NCI-H2227 (cell line): ENCODE results near the gene ATP5F1D.
A peak's percentile ranks its signal among the peaks of the same experiment; 100 is the strongest.
"Not testable (repeated sequence)": the region's sequence is repeated elsewhere in the genome, so short reads cannot be mapped to it uniquely, and the experiment has no call there.

ENCODE experiments used
- DNase-seq: peaks from one replicate; lab custom pipeline; 2025; ENCODE audit not compliant: unreplicated experiment; lab: John Stamatoyannopoulos, UW

The ATP5F1D gene

DNA sequence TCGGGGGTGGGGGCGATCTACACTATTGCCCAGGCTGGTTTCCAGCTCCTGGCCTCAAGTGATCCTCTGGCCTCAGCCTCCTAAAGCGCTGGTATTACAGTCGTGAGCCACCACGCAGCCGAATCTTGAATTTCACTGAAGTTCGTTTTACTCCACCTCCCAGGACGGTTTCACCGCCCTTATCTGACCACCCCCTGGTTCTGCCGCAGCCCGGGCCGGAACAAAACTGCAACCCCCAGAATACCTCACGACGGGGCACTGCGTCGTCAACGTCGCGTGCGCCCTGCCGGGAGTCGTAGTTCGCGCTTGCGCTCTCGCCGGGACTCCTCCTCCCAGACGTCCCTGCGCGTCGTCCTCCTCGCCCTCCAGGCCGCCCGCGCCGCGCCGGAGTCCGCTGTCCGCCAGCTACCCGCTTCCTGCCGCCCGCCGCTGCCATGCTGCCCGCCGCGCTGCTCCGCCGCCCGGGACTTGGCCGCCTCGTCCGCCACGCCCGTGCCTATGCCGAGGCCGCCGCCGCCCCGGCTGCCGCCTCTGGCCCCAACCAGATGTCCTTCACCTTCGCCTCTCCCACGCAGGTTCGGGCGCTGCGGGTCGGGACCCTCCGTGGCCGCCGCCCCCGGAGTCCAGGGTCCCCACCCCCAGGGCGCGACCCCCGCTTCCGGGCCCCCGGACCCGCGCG, at the start of gene ATP5F1D:
Gene ATP5F1D, plus strand, starts transcription at position 335 of the 679 bp plus-strand sequence. Its CDS starts 100 bp downstream, at position 435.
- peak; percentile 95 for DNase-seq

DNA sequence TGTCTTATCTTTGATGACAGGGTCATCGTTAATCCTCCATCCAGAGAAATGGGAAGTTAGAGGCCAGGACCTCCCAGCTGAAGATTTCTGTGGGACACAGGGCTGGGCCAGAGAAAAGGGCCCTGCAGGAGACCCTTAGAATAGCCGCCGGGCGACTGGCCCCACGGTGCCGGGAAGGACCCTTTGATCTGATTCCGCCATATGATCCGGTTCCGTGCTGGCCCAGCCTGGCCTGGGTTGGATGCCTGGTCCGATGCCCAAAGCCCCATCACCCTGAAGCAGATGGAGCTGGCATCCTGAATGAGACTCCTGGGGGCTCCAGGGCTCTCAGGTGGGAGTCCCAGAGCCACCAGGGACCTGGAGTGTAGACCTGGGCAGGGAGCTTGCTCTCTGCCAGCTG, 42.0 kb upstream of the ATP5F1D start:
- DNase-seq: no peak

DNA sequence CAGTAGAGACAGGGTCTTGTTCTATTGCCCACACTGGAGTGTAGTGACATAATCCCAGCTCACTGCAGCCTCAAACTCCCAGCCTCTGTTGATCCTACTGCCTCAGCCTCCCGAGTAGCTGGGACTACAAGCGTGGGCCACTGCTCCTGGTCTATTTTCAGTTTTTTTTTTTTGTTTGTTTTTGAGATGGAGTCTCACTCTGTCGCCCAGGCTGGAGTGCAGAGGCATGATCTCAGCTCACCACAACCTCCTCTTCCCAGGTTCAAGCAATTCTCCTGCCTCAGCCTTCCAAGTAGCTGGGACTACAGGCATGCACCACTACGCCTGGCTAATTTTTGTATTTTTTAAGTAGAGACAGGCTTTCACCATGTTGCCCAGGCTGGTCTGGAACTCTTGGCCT, 40.9 kb upstream of the ATP5F1D start:
- DNase-seq: not testable (repeated sequence)

DNA sequence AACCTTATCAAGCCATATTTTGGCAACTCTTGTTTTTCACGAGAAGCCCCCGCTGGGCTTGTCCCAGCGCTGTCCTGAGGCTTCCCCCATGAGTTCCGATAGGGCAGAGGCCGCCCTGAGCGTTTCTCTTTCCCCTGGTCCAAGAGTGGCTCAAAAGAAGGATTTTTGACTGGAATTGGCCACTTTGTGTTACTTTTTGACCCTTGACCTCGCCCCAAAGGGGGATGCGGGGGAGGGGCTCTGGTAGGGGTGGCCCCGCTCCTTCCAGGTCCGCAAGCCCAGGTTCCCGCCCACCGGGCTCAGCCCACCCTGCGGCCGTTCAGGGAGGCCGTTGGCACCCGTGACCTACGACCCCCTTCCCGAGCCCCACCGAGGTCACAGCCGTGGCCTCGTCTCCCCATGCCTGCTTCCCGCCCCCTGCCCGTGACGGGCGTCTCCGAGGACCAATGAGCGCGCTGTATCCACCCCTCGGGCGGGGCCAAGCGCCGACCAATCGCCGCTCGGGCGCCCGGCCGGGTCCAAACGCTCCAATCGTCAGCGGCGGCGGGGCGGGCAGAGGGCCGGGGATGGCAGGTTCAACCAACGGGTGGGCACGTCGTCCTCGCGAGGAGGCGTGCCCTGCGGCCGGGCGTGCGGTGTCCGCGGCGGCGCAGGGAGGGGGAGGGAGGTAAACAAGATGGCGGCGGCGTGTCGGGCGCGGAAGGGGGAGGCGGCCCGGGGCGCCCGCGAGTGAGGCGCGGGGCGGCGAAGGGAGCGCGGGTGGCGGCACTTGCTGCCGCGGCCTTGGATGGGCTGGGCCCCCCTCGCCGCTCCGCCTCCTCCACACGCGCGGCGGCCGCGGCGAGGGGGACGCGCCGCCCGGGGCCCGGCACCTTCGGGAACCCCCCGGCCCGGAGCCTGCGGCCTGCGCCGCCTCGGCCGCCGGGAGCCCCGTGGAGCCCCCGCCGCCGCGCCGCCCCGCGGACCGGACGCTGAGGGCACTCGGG, 36.1 kb upstream of the ATP5F1D start, which contains the start of gene STK11:
Gene STK11, plus strand, starts transcription at position 665 of the 986 bp plus-strand sequence. CDS start 1,136 bp downstream, outside the sequence.
- peak; percentile 97 for DNase-seq

DNA sequence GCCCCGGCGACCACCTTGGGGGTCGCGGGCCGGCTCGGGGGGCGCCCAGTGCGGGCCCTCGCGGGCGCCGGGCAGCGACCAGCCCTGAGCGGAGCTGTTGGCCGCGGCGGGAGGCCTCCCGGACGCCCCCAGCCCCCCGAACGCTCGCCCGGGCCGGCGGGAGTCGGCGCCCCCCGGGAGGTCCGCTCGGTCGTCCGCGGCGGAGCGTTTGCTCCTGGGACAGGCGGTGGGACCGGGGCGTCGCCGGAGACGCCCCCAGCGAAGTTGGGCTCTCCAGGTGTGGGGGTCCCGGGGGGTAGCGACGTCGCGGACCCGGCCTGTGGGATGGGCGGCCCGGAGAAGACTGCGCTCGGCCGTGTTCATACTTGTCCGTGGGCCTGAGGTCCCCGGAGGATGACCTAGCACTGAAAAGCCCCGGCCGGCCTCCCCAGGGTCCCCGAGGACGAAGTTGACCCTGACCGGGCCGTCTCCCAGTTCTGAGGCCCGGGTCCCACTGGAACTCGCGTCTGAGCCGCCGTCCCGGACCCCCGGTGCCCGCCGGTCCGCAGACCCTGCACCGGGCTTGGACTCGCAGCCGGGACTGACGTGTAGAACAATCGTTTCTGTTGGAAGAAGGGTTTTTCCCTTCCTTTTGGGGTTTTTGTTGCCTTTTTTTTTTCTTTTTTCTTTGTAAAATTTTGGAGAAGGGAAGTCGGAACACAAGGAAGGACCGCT, 35.2 kb upstream of the ATP5F1D start:
- DNase-seq: no peak

DNA sequence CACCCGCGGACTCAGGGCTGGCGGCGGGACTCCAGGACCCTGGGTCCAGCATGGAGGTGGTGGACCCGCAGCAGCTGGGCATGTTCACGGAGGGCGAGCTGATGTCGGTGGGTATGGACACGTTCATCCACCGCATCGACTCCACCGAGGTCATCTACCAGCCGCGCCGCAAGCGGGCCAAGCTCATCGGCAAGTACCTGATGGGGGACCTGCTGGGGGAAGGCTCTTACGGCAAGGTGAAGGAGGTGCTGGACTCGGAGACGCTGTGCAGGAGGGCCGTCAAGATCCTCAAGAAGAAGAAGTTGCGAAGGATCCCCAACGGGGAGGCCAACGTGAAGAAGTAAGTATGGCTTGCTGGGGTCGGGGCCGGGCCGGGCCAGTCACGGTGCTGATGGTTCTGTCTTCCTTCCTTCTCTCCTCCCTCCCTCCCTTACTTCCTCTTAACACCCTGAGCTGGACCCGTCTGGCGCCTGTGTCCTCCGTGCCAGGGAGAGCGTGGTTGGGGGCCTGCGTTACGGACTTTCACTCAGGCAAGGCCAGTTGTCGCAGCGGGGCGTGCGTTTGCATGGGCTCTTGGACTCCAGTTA, 34.6 kb upstream of the ATP5F1D start:
- no peak for DNase-seq

DNA sequence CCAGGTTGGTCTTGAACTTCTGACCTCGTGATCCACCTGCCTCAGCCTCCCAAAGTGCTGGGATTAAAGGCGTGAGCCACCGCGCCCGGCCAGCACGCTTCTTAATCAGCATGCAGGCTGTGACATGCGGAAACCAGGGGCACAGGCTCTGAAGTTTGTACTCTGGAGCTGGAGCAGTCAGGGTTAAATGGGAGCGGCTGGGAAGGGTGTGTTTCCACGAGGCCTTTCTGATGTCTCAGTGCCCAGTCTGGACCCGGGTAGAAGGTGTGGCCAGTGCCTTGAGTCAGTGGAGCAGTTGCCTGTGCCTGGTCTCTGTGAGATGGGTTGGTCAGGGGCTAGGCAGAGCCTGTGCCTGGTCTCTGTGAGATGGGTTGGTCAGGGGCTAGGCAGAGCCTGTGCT, 32.7 kb upstream of the ATP5F1D start:
- DNase-seq: not testable (repeated sequence)

DNA sequence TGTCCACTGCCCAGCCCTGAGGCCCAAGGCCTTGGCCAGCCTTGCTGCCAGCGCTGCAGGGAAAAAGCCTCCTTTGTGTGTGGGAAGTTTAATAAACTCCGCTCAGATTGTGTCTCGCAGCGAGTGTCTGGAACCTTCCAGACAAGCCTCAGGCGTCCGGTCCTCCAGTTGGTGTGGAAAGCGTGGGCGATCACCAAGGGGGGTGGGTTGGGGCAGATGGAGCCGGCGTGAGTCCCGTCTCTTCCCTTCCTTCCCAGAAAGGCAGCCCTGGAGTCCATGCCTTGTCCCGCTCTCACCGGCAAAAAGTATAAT, 31.4 kb upstream of the ATP5F1D start:
- no peak for DNase-seq

DNA sequence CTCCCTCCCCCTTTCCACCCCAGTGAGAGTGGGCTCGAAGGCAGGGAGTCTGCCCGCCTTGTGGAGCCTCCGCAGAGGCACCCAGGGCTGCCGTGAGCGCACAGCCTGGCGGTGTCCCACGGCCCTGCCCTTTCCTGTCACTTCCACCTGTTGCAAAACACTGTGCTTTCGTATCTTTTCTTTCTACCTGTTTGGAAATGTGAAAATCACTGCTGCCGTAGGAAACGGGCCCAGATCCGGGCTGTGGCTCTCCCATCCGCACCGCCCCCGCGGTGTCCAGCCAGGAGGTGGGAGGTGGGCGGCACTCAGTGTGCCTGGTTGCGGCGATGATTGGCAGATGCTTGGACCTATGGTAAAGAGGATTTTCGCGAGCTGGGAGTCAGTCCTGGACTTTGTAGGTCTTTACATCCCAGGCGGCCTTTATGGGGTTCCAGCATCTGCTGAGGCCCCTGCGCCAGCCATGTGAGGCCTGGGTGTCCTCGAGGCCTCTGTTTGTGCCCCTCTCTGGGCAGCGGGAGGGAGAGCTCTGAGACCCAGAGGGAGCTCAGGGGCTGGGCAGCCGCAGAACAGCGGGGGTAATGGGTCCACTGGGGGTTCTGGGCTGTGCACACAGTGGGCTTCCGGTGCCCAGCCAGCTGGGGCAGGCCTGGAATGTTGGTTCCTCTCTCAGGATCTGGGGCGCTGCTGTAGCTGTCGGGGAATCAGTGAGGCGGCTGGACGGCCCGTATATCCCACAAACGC, 29.9 kb upstream of the ATP5F1D start:
- DNase-seq: peak; percentile 30

DNA sequence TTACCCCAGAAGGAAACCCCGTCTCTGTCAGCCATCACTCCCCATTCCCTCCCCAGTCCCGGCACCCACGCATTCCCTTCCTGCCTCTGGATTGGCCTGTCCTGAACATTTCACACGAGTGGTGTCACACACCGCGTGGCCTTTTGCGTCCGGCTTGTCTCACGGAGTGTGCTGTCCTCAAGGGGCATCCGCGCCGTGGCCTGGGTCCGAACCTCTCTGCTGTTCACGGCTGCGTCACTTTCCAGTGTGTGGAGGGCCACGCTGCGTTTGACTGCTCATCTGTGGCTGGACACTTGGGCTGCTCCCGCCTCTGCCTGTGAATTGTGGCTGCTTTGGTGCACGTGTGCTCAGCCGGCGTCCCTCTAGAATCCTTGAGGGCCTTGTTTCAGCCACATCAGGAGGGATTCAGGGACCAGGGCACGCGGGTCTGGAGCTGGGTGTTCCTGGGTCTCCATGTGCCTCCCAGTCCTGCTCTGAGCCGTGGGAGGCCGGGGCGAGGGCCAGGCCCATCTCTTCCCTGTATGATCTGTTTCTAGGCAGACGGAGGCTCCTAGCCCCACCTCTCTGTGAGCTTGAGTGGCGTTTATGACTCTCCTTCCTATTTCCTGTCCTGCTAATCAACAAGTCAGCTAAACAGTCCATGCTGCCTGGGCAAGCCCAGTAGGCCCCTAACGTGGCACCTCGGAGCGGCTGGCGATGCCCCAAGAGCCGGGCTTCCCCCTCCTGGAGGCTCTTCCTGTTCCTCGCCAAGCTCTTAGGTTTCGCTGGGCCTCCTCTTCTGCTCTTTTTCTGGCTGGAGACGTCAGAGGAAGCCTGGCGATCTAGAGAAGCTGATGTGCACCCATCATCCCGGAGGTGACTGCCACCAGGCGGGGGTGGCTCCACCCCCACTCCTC, 27.9 kb upstream of the ATP5F1D start:
- no peak for DNase-seq

DNA sequence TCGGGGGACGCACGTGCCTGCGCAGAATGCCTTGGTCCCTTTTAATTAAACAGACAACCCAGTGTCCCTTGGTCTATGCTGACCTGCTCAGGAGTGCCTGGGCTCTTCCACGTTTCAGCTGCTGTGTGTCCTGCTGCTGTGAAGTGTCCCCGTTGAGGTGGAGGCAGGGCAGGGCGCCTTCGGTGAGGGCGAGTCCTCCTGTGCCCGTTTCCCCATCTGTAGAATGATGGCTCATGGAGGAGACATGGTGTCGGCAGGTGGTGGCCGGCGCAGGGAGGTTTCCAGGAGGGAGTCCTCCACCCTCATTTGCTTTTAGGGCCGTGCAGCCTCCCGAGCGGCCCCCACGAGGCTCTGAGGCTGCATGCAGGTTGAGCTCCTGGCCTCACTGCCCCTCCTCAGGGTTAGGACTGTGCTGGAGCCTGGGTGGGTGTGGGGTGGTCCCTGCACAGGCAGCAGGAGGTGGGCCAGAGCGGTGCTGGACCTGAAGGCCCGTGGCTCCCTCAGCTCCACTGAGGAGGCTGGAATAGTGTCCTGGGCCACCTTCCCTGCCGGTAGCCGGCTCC, 27.2 kb upstream of the ATP5F1D start:
- DNase-seq: no peak

DNA sequence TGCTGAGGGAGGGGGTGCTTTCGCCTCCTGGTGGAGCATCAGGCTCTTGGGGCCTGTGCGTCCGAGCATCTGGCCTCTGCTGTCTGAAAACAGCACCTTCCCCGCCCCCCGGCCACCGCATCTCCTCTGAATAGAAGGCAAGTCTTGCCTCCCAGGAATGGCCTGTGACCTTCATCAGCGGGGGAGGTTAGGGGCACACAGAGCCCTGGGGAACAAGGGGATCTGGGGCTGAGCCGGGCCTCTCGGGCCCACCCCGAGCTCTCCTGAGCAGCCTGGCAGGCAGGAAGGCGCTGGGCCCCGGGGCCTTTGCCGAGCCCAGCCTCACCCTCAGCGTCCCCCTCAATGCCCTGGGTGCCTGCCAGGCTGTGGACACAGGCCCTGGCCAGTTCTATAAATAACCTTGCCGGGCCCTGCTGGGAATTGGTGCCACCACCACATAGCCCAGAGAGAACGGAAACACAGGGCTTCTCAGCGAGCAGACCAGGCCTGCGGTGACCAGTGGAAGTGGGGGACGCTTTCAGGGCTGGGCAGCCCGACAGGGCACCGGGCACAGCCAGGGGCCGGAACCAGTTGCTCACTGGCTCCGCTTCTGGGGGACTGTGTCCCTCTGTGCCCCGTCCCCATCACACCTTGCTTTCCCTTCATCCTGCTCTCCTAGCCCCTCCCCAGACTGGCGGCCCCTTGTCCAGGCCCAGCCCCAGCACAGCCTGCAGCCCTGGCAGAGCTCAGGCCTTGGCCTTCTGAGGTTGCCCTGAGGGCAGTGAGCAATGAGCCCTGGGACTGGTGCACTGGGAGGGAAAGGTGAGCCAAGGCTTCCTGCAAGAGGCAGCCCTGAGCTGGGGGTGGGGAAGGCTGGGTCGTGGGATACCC, 26.5 kb upstream of the ATP5F1D start:
- DNase-seq: no peak

DNA sequence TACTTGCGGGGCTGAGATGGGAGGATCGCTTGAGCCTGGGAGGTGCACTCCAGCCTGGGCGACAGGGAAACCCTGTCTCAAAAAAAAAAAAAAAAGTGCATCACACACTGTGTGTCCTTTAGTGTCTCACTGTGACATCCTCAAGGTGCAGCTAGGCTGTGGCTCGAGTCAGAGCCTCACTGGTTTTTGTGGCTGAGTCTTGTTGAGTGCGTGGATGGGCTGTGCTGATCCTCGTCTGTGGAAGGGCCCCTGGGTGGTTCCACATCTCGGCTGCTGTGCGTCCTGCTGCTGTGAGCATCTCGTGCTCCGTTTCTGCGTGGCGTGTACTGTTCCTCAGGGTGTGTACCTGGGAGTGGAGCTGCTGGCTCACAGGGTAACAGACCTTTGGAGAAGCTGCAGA, 24.8 kb upstream of the ATP5F1D start:
- no peak for DNase-seq

DNA sequence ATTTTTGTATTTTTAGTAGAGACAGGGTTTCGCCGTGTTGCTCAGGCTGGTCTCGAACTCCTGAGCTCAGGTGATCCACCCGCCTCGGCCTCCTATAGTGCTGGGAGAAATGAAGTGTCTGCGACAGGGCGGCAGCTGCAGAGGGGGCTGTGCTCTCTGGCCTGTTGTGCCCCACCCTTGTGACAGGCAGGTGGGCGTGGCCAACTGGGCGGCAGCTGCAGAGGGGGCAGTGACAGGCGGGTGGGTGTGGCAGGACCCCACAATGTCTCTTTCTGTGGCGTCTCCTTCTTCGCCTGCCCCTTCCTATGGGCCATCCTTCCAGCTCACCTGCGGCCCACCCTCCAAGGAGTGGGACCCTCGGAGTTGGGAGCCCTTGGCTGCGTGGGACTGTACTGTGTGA, 24.2 kb upstream of the ATP5F1D start:
- peak; percentile 24 for DNase-seq

DNA sequence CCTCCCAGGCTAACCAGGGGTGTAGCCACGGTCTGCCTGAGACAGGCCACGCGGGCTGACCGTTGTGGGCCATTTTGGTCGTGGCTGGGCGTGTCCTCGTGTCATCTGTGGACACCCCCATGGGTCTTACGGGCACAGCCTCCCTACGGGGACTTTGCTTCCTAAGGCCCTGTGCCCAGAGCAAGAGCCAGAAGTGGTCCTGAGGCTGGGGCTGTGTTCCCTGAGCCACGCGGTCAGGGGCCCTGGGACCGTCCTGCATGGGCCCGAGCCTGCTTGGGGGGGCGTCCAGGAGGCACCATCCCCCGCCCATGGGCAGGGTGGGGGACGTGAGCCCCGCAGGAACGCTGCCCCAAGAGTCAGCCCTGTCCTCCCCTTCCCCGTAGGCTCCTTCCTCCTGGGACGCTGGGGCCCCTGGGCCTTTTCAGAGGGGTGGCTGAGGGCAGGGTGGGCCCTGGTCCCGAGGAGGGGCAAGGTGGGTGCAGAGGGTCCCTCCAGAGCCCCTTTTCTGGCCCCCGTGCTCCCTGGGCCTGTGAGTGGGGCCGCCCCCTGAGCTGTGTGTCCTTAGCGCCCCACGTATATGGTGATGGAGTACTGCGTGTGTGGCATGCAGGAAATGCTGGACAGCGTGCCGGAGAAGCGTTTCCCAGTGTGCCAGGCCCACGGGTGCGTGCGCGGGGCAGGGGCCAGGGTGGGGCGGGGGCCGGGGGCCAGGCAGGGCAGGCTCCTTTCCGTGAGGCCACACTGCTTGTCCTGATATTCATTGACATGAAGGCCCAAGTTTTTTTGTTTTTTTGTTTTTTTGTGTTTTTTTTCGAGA, 22.6 kb upstream of the ATP5F1D start:
- no peak for DNase-seq

DNA sequence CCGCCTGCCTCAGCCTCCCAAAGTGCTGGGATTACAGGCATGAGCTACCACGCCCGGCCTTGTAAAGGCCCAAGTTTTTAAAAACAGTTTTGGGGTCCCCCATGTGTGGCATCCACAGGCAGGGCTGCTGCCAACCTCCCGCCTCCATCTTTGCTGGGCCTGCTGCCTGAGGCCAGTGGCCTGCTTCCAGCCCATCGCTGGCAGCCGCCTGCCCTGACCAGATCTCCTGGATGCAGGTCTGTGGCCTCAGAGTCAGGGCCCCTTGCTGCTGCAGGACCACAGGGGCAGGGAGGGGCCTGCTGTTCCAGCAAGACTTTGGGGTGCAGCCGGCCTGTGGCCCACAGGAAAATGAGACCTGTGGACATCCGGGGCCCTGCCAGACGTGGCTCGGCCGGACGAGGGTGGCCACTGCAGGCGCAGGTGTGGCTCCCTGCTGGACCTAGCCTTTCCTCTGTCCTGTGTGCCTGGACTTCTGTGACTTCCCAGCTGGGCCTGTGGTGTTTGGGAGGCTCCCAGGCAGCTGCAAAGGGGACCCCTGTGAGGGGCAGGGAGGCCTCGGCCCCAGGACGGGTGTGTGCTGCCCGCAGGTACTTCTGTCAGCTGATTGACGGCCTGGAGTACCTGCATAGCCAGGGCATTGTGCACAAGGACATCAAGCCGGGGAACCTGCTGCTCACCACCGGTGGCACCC, 21.6 kb upstream of the ATP5F1D start:
- DNase-seq: no peak

DNA sequence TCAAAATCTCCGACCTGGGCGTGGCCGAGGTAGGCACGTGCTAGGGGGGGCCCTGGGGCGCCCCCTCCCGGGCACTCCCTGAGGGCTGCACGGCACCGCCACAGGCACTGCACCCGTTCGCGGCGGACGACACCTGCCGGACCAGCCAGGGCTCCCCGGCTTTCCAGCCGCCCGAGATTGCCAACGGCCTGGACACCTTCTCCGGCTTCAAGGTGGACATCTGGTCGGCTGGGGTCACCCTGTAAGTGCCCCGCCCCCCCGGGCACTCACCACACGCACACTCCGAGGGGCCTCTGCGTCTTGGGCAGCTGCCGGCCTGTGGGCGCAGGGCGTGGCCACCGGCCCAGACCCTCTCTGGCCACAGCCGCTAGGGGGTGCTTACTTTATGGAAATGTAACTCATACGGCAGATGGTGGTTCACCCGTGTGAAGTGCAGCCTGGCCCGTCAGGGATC, 21.0 kb upstream of the ATP5F1D start:
- no peak for DNase-seq
